Stimulated activated naive B cell treated with anti-CD40 and anti-IgM and Interleukin-4, amounts not matched to agents 10 μg/mL and 1 μg/mL and 100 μg/mL, for 72 hours (primary cell): ENCODE results near the gene OTC.

ENCODE experiments used
- ATAC-seq, 2 donors: fragments of 150-1000 bp; cut with Tn5 transposase; replicated peaks; 2 replicates each; pipeline ENCODE4 v1.10.0; 2021; ENCODE audit warnings: moderate library complexity in 1 of 2
- DNase-seq: peaks from one replicate; pipeline ENCODE4 v3.0.0; 2021
- H3K27ac Mint-ChIP-seq: one replicate; pipeline ENCODE4 v1.8.0; 2022; ENCODE audit warnings: mild to moderate bottlenecking, mixed read lengths
- H3K27me3 Mint-ChIP-seq, 2 donors: one replicate each; pipeline ENCODE4 v1.8.0; 2022; ENCODE audit warnings: mixed read lengths in 2 of 2
- H3K36me3 Mint-ChIP-seq, 2 donors: one replicate each; pipeline ENCODE4 v1.8.0; 2022; ENCODE audit warnings: mixed read lengths in 2 of 2, mild to moderate bottlenecking in 1 of 2
- H3K4me1 Mint-ChIP-seq, 2 donors: one replicate each; pipeline ENCODE4 v1.8.0; 2022; ENCODE audit warnings: mixed read lengths in 2 of 2, mild to moderate bottlenecking in 1 of 2
- H3K4me3 Mint-ChIP-seq, 2 donors: one replicate each; pipeline ENCODE4 v1.8.0; 2022; ENCODE audit warnings: mild to moderate bottlenecking in 2 of 2, mixed read lengths in 2 of 2, moderate library complexity in 1 of 2
- H3K9me3 Mint-ChIP-seq, 2 donors: one replicate each; pipeline ENCODE4 v1.8.0; 2022; ENCODE audit warnings: mixed read lengths in 2 of 2, mild to moderate bottlenecking in 1 of 2

The OTC gene

DNA sequence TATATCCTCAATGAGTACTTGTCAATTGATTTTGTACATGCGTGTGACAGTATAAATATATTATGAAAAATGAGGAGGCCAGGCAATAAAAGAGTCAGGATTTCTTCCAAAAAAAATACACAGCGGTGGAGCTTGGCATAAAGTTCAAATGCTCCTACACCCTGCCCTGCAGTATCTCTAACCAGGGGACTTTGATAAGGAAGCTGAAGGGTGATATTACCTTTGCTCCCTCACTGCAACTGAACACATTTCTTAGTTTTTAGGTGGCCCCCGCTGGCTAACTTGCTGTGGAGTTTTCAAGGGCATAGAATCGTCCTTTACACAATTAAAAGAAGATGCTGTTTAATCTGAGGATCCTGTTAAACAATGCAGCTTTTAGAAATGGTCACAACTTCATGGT lies at the start of gene OTC:
Gene OTC, plus strand, starts transcription at position 243 of the 400 bp plus-strand sequence. Its CDS starts 93 bp downstream, at position 336.
- no peak within 1 kb of the TSS for H3K27ac Mint-ChIP-seq
- ATAC-seq (no peak), DNase-seq (no peak)
- no peaks in the 10 kb centered on the region for H3K36me3 Mint-ChIP-seq
- no peak within 1 kb of the TSS for H3K4me3 Mint-ChIP-seq
- H3K4me1 Mint-ChIP-seq: no peaks in the 10 kb centered on the region
- peaks cover 6 to 9% of the 10 kb centered on the region in 2 donors for H3K27me3 Mint-ChIP-seq
- no peaks in the 10 kb centered on the region for H3K9me3 Mint-ChIP-seq

- Mint-ChIP-seq H3K4me3 (no peak overlapping the region), H3K27me3 (no peaks in the 10 kb centered on the region), H3K27ac (no peak overlapping the region), H3K4me1 (no peaks in the 10 kb centered on the region), H3K9me3 (no peaks in the 10 kb centered on the region), H3K36me3 (peaks cover 0 to 4% of the 10 kb centered on the region in 2 donors)
- DNase-seq (no peak), ATAC-seq (no peak)
Observed at GRCh38 chrX:38304010-38304409, 48.4 kb upstream of the OTC start.

- ATAC-seq: no peak
- DNase-seq: no peak
- Mint-ChIP-seq H3K4me3 (no peak overlapping the region), H3K27ac (no peak overlapping the region), H3K4me1 (no peaks in the 10 kb centered on the region), H3K27me3 (no peaks in the 10 kb centered on the region), H3K9me3 (no peaks in the 10 kb centered on the region), H3K36me3 (peaks cover 0 to 4% of the 10 kb centered on the region in 2 donors)
Observed at GRCh38 chrX:38305971-38306370, 46.4 kb upstream of the OTC start.

- H3K36me3 Mint-ChIP-seq: peaks cover 4% of the 10 kb centered on the region in 2 donors
- H3K4me3 Mint-ChIP-seq: no peak overlapping the region
- no peak overlapping the region for H3K27ac Mint-ChIP-seq
- no peaks in the 10 kb centered on the region for H3K9me3 Mint-ChIP-seq
- ATAC-seq (no peak), DNase-seq (no peak)
- H3K27me3 Mint-ChIP-seq: no peaks in the 10 kb centered on the region
- peaks cover 0 to 6% of the 10 kb centered on the region in 2 donors for H3K4me1 Mint-ChIP-seq
Observed at GRCh38 chrX:38311743-38312142, 40.7 kb upstream of the OTC start.

- Mint-ChIP-seq H3K9me3 (no peaks in the 10 kb centered on the region), H3K4me3 (no peak overlapping the region), H3K27ac (no peak overlapping the region), H3K36me3 (peaks cover 4% of the 10 kb centered on the region in 2 donors), H3K27me3 (no peaks in the 10 kb centered on the region), H3K4me1 (peaks cover 0 to 6% of the 10 kb centered on the region in 2 donors)
- no peak for DNase-seq
- no peak for ATAC-seq
Observed at GRCh38 chrX:38312436-38312835, 40.0 kb upstream of the OTC start.

DNA sequence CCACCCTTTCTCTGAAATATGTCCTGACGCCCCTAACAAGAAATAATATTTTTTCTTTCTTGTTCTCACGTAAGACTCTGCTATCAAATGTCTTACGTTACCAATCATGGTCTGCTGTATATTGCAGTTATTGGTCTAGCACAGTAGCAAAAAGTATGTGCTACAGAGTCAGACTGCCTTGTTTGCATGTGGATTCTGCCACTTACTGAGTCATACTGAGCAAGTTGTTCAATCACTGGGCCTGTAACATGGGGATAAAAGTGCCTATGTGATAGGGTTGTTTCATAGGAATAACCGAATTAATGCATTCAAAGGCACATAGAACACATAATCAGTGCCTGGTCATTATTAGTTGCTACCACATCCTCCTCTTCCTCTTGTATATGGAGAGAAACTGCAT lies 39.2 kb upstream of the OTC start:
- no peak overlapping the region for H3K27ac Mint-ChIP-seq

DNA sequence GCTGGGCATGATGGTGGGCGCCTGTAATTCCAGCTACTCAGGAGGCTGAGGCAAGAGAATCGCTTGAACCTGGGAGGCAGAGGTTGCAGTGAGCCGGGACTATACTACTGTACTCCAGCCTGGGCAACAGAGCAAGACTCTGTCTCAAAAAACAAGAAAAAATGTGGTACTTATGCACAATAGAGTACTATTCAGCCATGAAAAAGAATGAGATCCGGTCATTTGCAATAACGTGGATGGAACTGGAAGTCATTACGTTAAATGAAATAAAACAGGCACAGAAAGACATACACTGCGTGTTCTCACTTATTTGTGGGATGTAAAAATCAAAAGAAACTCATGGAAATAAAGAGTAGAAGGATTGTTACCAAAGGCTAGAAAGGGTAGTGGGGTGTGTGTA lies 37.2 kb upstream of the OTC start:
- Mint-ChIP-seq H3K27ac (no peak overlapping the region), H3K4me1 (peaks cover 0 to 6% of the 10 kb centered on the region in 2 donors), H3K9me3 (no peaks in the 10 kb centered on the region), H3K4me3 (no peak overlapping the region), H3K36me3 (peaks cover 4 to 7% of the 10 kb centered on the region in 2 donors), H3K27me3 (no peaks in the 10 kb centered on the region)
- DNase-seq (no peak), ATAC-seq (no peak)

More for the DNA sequence above, 39.2 kb upstream of the OTC start:
- ATAC-seq (no peak), DNase-seq (no peak)
- H3K4me3 Mint-ChIP-seq: no peak overlapping the region
- H3K36me3 Mint-ChIP-seq: peaks cover 4% of the 10 kb centered on the region in 2 donors
- H3K9me3 Mint-ChIP-seq: no peaks in the 10 kb centered on the region
- no peaks in the 10 kb centered on the region for H3K27me3 Mint-ChIP-seq
- H3K4me1 Mint-ChIP-seq: peaks cover 0 to 6% of the 10 kb centered on the region in 2 donors

GRCh38 chrX:38318196-38318595 lies 34.2 kb upstream of the OTC start:
- H3K27me3 Mint-ChIP-seq: no peaks in the 10 kb centered on the region
- DNase-seq (no peak), ATAC-seq (no peak)
- peaks cover 4 to 7% of the 10 kb centered on the region in 2 donors for H3K36me3 Mint-ChIP-seq
- no peaks in the 10 kb centered on the region for H3K9me3 Mint-ChIP-seq
- H3K27ac Mint-ChIP-seq: no peak overlapping the region
- no peaks in the 10 kb centered on the region for H3K4me1 Mint-ChIP-seq
- H3K4me3 Mint-ChIP-seq: no peak overlapping the region

- no peaks in the 10 kb centered on the region for H3K9me3 Mint-ChIP-seq
- DNase-seq: no peak
- H3K27me3 Mint-ChIP-seq: no peaks in the 10 kb centered on the region
- no peaks in the 10 kb centered on the region for H3K4me1 Mint-ChIP-seq
- no peak overlapping the region for H3K4me3 Mint-ChIP-seq
- H3K36me3 Mint-ChIP-seq: peaks cover 4 to 7% of the 10 kb centered on the region in 2 donors
- ATAC-seq: no peak
- H3K27ac Mint-ChIP-seq: no peak overlapping the region
Observed at GRCh38 chrX:38318606-38319005, 33.8 kb upstream of the OTC start.

- ATAC-seq (no peak), DNase-seq (no peak)
- H3K4me1 Mint-ChIP-seq: peaks cover 0 to 3% of the 10 kb centered on the region in 2 donors
- H3K27ac Mint-ChIP-seq: no peak overlapping the region
- no peaks in the 10 kb centered on the region for H3K27me3 Mint-ChIP-seq
- no peak overlapping the region for H3K4me3 Mint-ChIP-seq
- no peaks in the 10 kb centered on the region for H3K9me3 Mint-ChIP-seq
- peaks cover 0 to 5% of the 10 kb centered on the region in 2 donors for H3K36me3 Mint-ChIP-seq
Observed at GRCh38 chrX:38320819-38321218, 31.6 kb upstream of the OTC start.

DNA sequence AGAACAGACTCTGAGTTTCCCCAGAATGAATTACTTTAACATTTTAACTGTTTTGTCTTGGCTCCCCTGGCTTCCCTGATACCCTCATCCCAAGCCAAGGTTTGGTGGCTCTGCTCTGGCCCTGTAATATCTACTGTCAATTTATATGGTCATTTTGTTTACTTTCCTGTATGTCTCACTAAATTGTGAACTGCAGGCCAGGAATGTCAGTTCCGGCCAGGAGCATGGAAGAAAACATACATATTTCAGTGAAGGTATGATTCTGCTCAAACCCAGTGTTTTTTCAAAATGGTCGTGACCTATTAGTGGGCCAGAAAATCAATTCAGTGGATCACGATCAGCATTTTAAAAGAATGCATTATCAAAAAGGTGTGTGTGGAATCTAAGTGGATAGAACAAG lies 26.3 kb upstream of the OTC start:
- H3K9me3 Mint-ChIP-seq: no peaks in the 10 kb centered on the region
- no peaks in the 10 kb centered on the region for H3K27me3 Mint-ChIP-seq
- peak overlapping the region; percentile 91 to 97 for H3K4me3 Mint-ChIP-seq
- DNase-seq: no peak
- H3K36me3 Mint-ChIP-seq: peaks cover 2 to 3% of the 10 kb centered on the region in 2 donors
- H3K4me1 Mint-ChIP-seq: peaks cover 6 to 8% of the 10 kb centered on the region in 2 donors
- H3K27ac Mint-ChIP-seq: peak overlapping the region; percentile 100
- no peak for ATAC-seq

DNA sequence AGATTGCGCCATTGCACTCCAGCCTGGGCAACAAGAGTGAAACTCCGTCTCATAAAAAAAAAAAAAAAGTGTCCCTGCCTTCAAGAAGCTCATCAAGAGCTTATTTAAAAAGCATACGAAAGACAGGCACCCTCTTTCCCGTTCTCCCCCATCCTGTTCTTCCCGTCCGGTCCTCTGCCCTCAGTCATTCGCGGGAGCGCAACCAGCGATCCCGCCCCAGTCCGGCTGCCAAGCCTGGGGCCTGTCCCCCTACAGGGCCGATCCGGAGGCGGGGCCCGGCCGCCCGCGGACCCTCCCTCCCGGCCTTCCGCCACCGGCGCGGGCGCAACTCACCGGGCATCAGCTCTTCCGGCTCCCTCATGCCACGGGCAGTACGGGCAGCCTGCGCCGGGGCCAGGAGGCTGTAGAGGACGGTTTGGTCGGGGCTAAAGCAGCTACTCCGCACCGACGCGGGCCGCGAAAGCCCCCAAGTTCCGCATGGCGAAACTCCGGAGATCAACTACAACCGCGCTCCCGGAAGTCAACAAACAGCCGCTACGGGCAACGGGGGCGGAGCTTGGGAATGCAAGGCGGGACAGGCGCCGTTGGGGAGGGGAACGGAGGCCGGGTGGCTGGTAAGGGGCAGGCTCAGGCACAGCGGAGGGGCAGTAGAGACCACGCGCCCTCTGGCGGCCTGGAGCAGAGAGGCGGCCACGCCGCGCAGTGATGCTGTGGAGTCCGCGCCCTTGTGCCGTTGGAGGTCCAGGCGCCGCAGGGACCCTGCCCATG lies 25.2 kb upstream of the OTC start, which contains the start of gene RPGR:
Gene RPGR, minus strand, starts transcription at position 503 of the 768 bp plus-strand sequence. Its CDS starts 142 bp downstream, at position 361.
- H3K36me3 Mint-ChIP-seq: peaks cover 0 to 3% of the 10 kb centered on the region in 2 donors
- DNase-seq (peak; percentile 89), ATAC-seq (peak; percentile 96 to 97)
- no peaks in the 10 kb centered on the region for H3K9me3 Mint-ChIP-seq
- no peaks in the 10 kb centered on the region for H3K27me3 Mint-ChIP-seq
- peak within 1 kb of the TSS; percentile 91 to 97 for H3K4me3 Mint-ChIP-seq
- peaks cover 6 to 8% of the 10 kb centered on the region in 2 donors for H3K4me1 Mint-ChIP-seq
- H3K27ac Mint-ChIP-seq: peak within 1 kb of the TSS; percentile 100

DNA sequence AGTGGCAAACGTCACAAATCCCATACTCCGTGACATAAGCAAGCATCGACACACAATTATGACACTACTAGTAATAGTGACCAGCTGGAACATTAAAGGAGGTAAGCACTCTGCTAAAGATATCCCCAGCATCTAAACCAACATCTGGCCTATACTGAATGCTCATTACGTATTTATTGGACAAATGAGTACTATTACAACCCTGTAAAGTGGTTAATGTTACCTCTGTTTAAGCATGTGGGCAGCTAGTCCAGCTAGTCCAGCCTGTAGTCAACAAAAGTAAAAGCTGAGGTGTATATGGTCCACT lies 24.7 kb upstream of the OTC start:
- no peak for DNase-seq
- Mint-ChIP-seq H3K27me3 (no peaks in the 10 kb centered on the region), H3K27ac (peak overlapping the region; percentile 100), H3K4me1 (peaks cover 6 to 8% of the 10 kb centered on the region in 2 donors), H3K4me3 (peak overlapping the region; percentile 91 to 97), H3K36me3 (peaks cover 0 to 3% of the 10 kb centered on the region in 2 donors), H3K9me3 (no peaks in the 10 kb centered on the region)
- no peak for ATAC-seq

DNA sequence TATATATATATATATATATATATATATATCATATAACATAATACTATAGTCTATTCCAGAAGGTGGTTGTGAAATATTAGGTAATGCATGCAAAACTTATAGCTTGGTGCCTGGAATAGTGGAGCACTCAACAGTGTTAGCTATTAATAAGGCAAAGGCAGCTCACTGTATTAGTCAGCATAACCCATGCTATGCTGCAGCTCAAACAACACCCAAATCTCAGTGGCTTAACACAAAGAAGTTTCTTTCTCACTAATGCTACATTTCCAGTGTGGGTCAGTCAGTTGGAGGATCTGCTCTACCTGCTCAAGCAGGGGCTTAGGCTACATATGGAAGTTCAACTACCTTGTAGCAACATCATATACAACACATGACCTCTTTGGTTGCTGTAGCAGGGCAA lies 19.9 kb upstream of the OTC start:
- Mint-ChIP-seq H3K9me3 (no peaks in the 10 kb centered on the region), H3K36me3 (no peaks in the 10 kb centered on the region), H3K4me1 (peaks cover 5 to 7% of the 10 kb centered on the region in 2 donors), H3K27ac (no peak overlapping the region), H3K4me3 (no peak overlapping the region), H3K27me3 (no peaks in the 10 kb centered on the region)
- no peak for ATAC-seq
- no peak for DNase-seq

GRCh38 chrX:38335382-38335781 lies 17.0 kb upstream of the OTC start:
- Mint-ChIP-seq H3K4me3 (no peak overlapping the region), H3K27ac (no peak overlapping the region), H3K9me3 (no peaks in the 10 kb centered on the region), H3K36me3 (no peaks in the 10 kb centered on the region), H3K4me1 (peaks cover 3 to 7% of the 10 kb centered on the region in 2 donors), H3K27me3 (no peaks in the 10 kb centered on the region)
- DNase-seq: no peak
- ATAC-seq: no peak
